Measurements from ENCODE around the gene ERC2.

GRCh38 chr3:56081246-56081645 lies 387.0 kb downstream of the ERC2 start:
- TF ChIP-seq POLR2AphosphoS5 (IDR thresholded peaks at IDR 0.05): no peak
- no peak for TF ChIP-seq POLR2A (IDR thresholded peaks at IDR 0.05)
- TF ChIP-seq CTCF (IDR thresholded peaks at IDR 0.05): no peak

Data from upper lobe of left lung (tissue), 4 donors.